Liver (tissue), 3 donors: ENCODE results near the gene PARD3B.

Source experiments
- EGR1 ChIP-seq, 2 donors: IDR thresholded peaks; 2 replicates each; pipeline ENCODE4 v1.6.1; 2016 to 2018; ENCODE audit warnings: antibody characterized with exemption in 2 of 2, low read depth in 2 of 2
- GABPA ChIP-seq, 2 donors: IDR thresholded peaks in 1 of 2; conservative IDR thresholded peaks in 1 of 2; 2 replicates each; pipeline ENCODE4 v1.6.1; 2016; ENCODE audit warnings: antibody characterized with exemption in 2 of 2, mild to moderate bottlenecking in 1 of 2, moderate library complexity in 1 of 2
- HNF4A ChIP-seq, 2 donors: conservative IDR thresholded peaks; 2 replicates each; pipeline ENCODE4 v1.6.1; 2016; ENCODE audit warnings: antibody characterized with exemption in 2 of 2, mild to moderate bottlenecking in 2 of 2
- NR2F2 ChIP-seq: IDR thresholded peaks from 2 replicates; pipeline ENCODE4 v1.6.1; 2016; ENCODE audit warnings: antibody characterized with exemption
- RXRA ChIP-seq, 2 donors: IDR thresholded peaks; 2 replicates each; pipeline ENCODE4 v1.6.1; 2017 to 2018; ENCODE audit warnings: antibody characterized with exemption in 2 of 2, mild to moderate bottlenecking in 1 of 2
- SP1 ChIP-seq: IDR thresholded peaks from 2 replicates; pipeline ENCODE4 v1.6.1; 2018; ENCODE audit warnings: antibody characterized with exemption, mild to moderate bottlenecking
- TAF1 ChIP-seq: conservative IDR thresholded peaks from 2 replicates; pipeline ENCODE4 v1.6.1; 2016; ENCODE audit warnings: antibody characterized with exemption, mild to moderate bottlenecking
- YY1 ChIP-seq: IDR thresholded peaks from 2 replicates; pipeline ENCODE4 v1.6.1; 2016; ENCODE audit warnings: antibody characterized with exemption, mild to moderate bottlenecking
- TF ChIP-seq, protein P1 (sequence below): IDR thresholded peaks from 2 replicates; pipeline ENCODE4 v1.6.1; 2016; ENCODE audit warnings: antibody characterized with exemption
- TF ChIP-seq, protein P2 (sequence below): fragments of 150-350 bp; IDR thresholded peaks from 2 replicates; pipeline ENCODE4 v1.5.1; 2017; ENCODE audit warnings: improper control_type of control experiment, low read depth, low read length; ENCODE audit not compliant: missing input control
- TF ChIP-seq, protein P3 (sequence below): IDR thresholded peaks from 2 replicates; pipeline ENCODE4 v1.6.1; 2016; ENCODE audit warnings: antibody characterized with exemption, mild to moderate bottlenecking
- TF ChIP-seq, protein P4 (sequence below): IDR thresholded peaks from 2 replicates; pipeline ENCODE4 v1.6.1; 2016; ENCODE audit warnings: antibody characterized with exemption
- donor health status: healthy.
- donor health status: healthy.

DNA sequence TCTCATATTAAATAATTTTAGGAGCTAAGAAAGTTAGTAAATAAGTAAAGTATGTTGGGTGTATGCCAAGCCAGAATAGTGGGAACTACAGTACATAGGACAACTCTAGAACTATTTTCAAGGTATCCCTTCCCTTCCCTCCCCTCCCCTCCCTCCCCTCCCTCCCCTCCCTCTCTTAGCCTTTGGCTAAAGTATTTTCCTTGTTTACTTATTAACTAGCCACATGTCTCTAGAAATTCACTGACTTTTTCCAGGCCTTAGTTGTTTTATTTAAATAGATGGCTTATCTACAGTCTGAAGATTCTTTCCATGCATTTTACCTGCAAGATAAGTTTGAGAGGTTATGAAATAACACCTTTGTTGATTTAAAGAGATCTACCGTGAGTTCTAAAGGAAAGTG, 402.1 kb downstream of the PARD3B start:
- no peak for TF ChIP-seq YY1
- TF ChIP-seq, protein P1, sequence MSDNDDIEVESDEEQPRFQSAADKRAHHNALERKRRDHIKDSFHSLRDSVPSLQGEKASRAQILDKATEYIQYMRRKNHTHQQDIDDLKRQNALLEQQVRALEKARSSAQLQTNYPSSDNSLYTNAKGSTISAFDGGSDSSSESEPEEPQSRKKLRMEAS: no peak
- TF ChIP-seq, protein P2, sequence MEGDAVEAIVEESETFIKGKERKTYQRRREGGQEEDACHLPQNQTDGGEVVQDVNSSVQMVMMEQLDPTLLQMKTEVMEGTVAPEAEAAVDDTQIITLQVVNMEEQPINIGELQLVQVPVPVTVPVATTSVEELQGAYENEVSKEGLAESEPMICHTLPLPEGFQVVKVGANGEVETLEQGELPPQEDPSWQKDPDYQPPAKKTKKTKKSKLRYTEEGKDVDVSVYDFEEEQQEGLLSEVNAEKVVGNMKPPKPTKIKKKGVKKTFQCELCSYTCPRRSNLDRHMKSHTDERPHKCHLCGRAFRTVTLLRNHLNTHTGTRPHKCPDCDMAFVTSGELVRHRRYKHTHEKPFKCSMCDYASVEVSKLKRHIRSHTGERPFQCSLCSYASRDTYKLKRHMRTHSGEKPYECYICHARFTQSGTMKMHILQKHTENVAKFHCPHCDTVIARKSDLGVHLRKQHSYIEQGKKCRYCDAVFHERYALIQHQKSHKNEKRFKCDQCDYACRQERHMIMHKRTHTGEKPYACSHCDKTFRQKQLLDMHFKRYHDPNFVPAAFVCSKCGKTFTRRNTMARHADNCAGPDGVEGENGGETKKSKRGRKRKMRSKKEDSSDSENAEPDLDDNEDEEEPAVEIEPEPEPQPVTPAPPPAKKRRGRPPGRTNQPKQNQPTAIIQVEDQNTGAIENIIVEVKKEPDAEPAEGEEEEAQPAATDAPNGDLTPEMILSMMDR: no peak
- TF ChIP-seq, protein P3, sequence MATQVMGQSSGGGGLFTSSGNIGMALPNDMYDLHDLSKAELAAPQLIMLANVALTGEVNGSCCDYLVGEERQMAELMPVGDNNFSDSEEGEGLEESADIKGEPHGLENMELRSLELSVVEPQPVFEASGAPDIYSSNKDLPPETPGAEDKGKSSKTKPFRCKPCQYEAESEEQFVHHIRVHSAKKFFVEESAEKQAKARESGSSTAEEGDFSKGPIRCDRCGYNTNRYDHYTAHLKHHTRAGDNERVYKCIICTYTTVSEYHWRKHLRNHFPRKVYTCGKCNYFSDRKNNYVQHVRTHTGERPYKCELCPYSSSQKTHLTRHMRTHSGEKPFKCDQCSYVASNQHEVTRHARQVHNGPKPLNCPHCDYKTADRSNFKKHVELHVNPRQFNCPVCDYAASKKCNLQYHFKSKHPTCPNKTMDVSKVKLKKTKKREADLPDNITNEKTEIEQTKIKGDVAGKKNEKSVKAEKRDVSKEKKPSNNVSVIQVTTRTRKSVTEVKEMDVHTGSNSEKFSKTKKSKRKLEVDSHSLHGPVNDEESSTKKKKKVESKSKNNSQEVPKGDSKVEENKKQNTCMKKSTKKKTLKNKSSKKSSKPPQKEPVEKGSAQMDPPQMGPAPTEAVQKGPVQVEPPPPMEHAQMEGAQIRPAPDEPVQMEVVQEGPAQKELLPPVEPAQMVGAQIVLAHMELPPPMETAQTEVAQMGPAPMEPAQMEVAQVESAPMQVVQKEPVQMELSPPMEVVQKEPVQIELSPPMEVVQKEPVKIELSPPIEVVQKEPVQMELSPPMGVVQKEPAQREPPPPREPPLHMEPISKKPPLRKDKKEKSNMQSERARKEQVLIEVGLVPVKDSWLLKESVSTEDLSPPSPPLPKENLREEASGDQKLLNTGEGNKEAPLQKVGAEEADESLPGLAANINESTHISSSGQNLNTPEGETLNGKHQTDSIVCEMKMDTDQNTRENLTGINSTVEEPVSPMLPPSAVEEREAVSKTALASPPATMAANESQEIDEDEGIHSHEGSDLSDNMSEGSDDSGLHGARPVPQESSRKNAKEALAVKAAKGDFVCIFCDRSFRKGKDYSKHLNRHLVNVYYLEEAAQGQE: no peak
- no peak for TF ChIP-seq TAF1
- no peak for TF ChIP-seq EGR1 (IDR thresholded peaks at IDR 0.05; ENCODE audit: low read depth in 2 of 2)
- no peak for TF ChIP-seq NR2F2
- no peak for TF ChIP-seq SP1
- no peak for TF ChIP-seq GABPA (IDR thresholded peaks at IDR 0.05 in 1 of 2, conservative IDR thresholded peaks at IDR 0.05 in 1 of 2)
- TF ChIP-seq, protein P4, sequence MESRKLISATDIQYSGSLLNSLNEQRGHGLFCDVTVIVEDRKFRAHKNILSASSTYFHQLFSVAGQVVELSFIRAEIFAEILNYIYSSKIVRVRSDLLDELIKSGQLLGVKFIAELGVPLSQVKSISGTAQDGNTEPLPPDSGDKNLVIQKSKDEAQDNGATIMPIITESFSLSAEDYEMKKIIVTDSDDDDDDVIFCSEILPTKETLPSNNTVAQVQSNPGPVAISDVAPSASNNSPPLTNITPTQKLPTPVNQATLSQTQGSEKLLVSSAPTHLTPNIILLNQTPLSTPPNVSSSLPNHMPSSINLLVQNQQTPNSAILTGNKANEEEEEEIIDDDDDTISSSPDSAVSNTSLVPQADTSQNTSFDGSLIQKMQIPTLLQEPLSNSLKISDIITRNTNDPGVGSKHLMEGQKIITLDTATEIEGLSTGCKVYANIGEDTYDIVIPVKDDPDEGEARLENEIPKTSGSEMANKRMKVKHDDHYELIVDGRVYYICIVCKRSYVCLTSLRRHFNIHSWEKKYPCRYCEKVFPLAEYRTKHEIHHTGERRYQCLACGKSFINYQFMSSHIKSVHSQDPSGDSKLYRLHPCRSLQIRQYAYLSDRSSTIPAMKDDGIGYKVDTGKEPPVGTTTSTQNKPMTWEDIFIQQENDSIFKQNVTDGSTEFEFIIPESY: no peak
- no peak for TF ChIP-seq RXRA (IDR thresholded peaks at IDR 0.05)
- TF ChIP-seq HNF4A (conservative IDR thresholded peaks at IDR 0.05): no peak
